ENCODE results near the gene RAB10. TPM values are rescaled to one million over a fixed set of nuclear protein-coding genes. Genes with fewer than 3 reads are reported as not detected.

The RAB10 gene
- total RNA-seq, 1 donor from 2014 or later: 86.5 TPM

DNA sequence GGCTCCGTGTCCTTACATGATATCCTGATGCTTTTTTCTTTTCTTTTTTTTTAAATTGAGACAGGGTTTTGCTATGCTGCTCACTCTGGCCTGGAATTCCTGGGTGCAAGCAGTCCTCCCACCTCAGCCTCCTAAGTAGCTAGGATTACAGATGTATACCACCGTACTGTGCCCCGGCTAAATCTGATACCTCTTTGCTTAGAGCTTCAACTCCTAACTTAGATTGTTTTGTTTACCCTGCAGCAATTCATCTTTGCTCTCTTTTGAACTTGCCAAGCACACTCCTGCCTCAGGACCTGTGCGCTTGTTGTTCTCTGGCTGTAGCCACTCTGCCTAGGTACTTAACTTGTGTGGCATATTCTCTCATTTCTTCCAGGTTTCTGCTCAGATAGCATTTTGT, 24.5 kb downstream of the RAB10 start:
- Mint-ChIP-seq H3K27me3 (ENCODE audit: low read depth) (no peaks in the 10 kb centered on the region), H3K27ac (peak overlapping the region; percentile 22), H3K4me1 (peaks cover 9% of the 10 kb centered on the region), H3K9me3 (no peaks in the 10 kb centered on the region), H3K36me3 (peaks cover 8% of the 10 kb centered on the region), H3K4me3 (no peak overlapping the region)
- TF ChIP-seq CTCF (IDR thresholded peaks at IDR 0.05; ENCODE audit: unreplicated experiment): no peak
- DNase-seq (ENCODE audit: low spot score in 2 of 2, unreplicated experiment in 2 of 2): no peak

DNA sequence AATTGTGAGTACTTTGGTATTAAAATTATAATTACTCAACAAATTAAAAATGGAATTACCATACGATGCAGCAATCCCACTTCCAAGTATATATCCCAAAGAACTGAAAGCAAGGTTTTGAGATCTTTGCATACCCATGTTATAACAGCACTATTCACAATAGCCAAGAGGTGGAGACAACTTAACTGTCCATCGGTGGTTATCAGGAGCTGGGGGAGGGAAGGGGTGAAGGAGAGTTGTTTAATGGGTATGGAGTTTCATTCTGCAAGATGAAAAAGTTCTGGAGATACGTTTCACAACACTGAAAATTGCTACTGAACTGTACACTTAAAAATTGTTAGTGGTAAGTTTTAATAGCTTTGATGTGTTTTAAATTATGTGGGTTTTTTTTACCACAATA, 25.7 kb downstream of the RAB10 start:
- no peaks in the 10 kb centered on the region for H3K9me3 Mint-ChIP-seq
- no peak overlapping the region for H3K4me3 Mint-ChIP-seq
- no peaks in the 10 kb centered on the region for H3K27me3 Mint-ChIP-seq (ENCODE audit: low read depth)
- peaks cover 9% of the 10 kb centered on the region for H3K4me1 Mint-ChIP-seq
- no peak for TF ChIP-seq CTCF (IDR thresholded peaks at IDR 0.05; ENCODE audit: unreplicated experiment)
- no peak for DNase-seq (ENCODE audit: low spot score in 2 of 2, unreplicated experiment in 2 of 2)
- peaks cover 9% of the 10 kb centered on the region for H3K36me3 Mint-ChIP-seq
- no peak overlapping the region for H3K27ac Mint-ChIP-seq

DNA sequence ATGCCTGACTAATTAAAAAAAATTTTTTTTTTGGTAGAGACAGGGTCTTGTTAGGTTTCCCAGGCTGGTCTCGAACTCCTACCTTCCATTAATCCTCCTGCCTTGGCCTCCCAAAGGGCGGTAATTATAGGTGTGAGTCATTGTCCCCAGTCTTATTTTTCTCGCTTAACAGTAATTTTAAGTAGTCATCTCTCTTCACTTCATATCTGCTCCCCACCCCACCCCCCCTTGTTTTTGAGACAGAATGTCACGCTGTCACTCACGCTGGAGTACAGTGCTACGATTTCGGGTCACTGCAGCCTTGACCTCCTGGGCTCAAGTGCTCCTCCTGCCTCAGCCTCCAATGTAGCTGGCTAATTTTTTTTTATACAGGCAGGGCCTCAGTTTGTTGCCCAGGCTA, 27.7 kb downstream of the RAB10 start:
- Mint-ChIP-seq H3K4me3 (no peak overlapping the region), H3K36me3 (peaks cover 12% of the 10 kb centered on the region), H3K4me1 (peaks cover 6% of the 10 kb centered on the region), H3K27me3 (ENCODE audit: low read depth) (no peaks in the 10 kb centered on the region), H3K27ac (no peak overlapping the region), H3K9me3 (no peaks in the 10 kb centered on the region)
- TF ChIP-seq CTCF (IDR thresholded peaks at IDR 0.05; ENCODE audit: unreplicated experiment): no peak
- DNase-seq (ENCODE audit: low spot score in 2 of 2, unreplicated experiment in 2 of 2): no peak

DNA sequence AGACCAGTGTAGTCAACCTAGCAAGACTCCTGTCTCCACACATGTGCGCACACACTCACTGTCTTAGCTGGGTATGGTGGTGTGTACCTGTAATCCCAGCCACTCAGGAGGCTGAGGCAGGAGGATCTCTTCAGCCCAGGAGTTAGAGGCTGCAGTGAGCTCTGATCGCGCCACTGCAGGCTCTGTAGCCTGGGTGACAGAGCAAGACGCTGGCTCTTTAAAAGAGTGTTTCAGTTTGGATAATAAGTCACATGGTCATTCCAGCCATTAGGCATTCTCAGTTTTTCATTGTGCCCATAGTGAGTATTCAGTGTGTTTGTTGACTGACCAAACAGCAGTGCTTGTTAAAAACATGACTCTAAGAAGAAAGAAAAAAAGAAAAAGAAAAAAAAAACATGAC, 31.0 kb downstream of the RAB10 start:
- no peaks in the 10 kb centered on the region for H3K9me3 Mint-ChIP-seq
- no peak for TF ChIP-seq CTCF (IDR thresholded peaks at IDR 0.05; ENCODE audit: unreplicated experiment)
- H3K27ac Mint-ChIP-seq: no peak overlapping the region
- peaks cover 5% of the 10 kb centered on the region for H3K4me1 Mint-ChIP-seq
- peaks cover 14% of the 10 kb centered on the region for H3K36me3 Mint-ChIP-seq
- H3K27me3 Mint-ChIP-seq (ENCODE audit: low read depth): no peaks in the 10 kb centered on the region
- DNase-seq (ENCODE audit: low spot score in 2 of 2, unreplicated experiment in 2 of 2): no peak
- H3K4me3 Mint-ChIP-seq: no peak overlapping the region

- TF ChIP-seq CTCF (IDR thresholded peaks at IDR 0.05; ENCODE audit: unreplicated experiment): no peak
- Mint-ChIP-seq H3K4me1 (peaks cover 7% of the 10 kb centered on the region), H3K27me3 (ENCODE audit: low read depth) (no peaks in the 10 kb centered on the region), H3K36me3 (peaks cover 7% of the 10 kb centered on the region), H3K27ac (no peak overlapping the region), H3K4me3 (no peak overlapping the region), H3K9me3 (no peaks in the 10 kb centered on the region)
- DNase-seq (ENCODE audit: low spot score in 2 of 2, unreplicated experiment in 2 of 2): no peak
Measured at GRCh38 chr2:26067186-26067974, 33.5 kb downstream of the RAB10 start.

Data from mesothelial cell of epicardium (in vitro differentiated cells).